Measurements from ENCODE around the gene KIAA0319L.

The KIAA0319L gene

GRCh38 chr1:35536556-35537162, 20.5 kb downstream of the KIAA0319L start:
- DNase-seq (ENCODE audit: low read depth), result no peak

DNA sequence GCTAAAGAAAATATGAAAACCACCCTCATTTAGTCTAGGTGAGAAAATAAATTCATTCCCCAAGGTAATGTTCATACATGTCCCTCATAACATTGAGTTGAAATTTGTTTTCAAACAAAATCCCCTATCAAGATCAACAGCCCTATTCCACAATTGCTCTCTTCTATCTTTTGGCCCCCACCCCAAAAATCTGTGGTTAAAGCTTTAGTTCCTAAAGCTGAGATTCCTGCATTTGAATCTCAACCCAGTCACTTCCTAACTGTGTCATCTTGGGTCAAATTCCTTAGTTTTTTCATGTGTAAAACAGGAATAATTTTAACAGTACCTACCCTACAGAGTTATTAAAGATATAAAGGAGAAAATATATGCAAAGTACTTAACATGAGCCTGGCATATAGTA, 22.0 kb downstream of the KIAA0319L start:
- DNase-seq (ENCODE audit: low read depth), result no peak

GRCh38 chr1:35533586-35533985, 23.6 kb downstream of the KIAA0319L start:
- no peak for DNase-seq (ENCODE audit: low read depth)

- no peak for DNase-seq (ENCODE audit: low read depth)
These were observed 24.5 kb downstream of the KIAA0319L start for GRCh38 chr1:35532497-35533223.

- DNase-seq (ENCODE audit: low read depth), result no peak
These were observed 25.8 kb downstream of the KIAA0319L start for GRCh38 chr1:35531368-35531767.

GRCh38 chr1:35530946-35531345, 26.3 kb downstream of the KIAA0319L start:
- no peak for DNase-seq (ENCODE audit: low read depth)

DNA sequence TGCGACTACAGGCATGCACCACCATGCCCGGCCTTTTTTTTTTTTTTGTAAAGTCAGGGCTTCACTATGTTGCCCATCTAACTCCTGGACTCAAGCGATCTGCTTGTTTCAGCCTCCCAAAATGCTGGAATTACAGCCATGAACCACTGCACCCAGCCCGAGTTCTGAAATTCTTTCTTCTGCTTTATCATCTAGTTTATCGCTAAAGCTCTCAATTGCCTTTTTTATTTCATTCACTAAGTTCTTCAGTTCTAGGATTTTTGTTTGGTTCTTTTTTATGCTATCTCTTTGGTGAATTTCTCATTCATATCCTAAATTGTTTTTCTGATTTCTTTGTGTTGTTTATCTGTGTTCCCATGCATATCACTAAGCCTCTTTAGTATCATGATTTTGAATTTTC, 27.0 kb downstream of the KIAA0319L start:
- no peak for DNase-seq (ENCODE audit: low read depth)

DNA sequence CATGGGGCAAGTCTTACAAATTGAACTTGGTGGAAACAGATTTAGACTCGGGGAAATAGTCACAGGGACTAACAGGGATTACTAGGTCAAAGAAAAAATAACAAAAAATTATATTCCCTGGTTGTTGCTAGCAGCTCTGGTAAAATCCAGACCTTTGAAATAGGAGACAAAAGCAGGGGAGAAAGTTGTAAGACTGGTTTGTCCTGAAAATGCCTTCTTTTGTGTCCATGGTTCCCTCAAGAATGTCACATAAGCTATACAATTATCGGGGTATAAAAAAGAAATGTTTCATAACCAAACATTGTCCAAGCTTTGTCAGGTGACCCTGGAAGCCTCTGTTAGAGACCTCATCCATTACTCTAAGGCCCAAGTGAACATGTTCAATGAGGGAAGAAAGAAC, 33.1 kb downstream of the KIAA0319L start:
- no peak for DNase-seq (ENCODE audit: low read depth)

GRCh38 chr1:35519432-35519831, 37.8 kb downstream of the KIAA0319L start:
- no peak for DNase-seq (ENCODE audit: low read depth)

GRCh38 chr1:35518183-35518582, 39.0 kb downstream of the KIAA0319L start:
- DNase-seq (ENCODE audit: low read depth), result no peak

DNA sequence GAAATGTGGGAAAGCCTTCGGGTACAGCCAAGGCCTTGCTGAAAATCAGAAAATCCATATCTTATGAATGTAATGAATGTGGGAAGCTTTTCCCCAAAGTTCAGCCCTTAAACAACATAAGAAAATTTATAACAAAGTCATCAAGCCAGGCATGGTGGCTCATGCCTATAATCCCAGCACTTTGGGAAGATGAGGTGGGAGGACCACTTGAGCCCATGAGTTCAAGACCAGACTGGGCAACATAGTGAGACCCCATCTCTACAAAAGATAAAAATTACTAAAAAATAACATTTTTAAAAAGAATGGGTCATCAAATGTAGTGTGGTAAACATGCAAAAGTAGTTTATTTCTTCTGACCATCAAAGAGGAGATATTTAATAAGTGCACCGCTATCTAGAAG, 45.9 kb downstream of the KIAA0319L start:
- no peak for DNase-seq (ENCODE audit: low read depth)

DNA sequence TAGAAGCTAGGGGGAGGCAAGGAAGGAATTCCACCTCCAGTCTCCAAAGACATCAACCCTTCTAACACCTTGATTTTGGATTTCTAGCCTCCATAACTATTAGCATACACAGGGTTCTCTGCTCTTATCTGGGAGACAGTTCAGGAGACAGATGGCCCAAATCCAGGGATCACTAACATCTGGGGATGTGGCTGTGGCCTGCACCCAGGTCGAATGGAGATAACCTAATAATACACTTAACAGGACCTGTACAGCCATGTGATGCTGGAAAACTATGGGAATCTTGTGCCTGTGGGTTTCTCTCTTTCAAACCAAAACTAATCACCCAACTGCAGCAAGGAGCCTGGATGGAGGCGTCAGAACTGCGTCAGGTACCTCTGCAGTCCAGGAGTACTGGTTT, 47.6 kb downstream of the KIAA0319L start:
- DNase-seq (ENCODE audit: low read depth), result no peak

DNA sequence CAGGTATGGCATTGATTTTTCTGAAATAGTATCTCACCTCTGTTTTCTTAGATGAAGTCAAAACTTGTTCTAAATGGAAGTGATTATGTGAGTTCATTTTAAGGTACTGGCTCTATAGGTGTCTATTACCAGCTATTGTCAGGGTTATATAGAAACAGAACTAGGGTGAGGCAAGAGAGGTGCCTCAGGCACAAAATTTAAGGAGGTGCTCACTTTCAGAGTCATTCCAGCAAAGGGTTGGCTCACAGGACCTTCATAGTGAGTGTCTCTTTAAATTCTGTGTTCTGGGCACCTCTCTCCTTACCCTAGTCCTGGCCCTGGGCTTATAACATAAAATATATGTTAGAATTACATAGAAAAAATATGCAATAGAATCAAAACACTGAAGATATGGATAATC, 49.3 kb downstream of the KIAA0319L start:
- no peak for DNase-seq (ENCODE audit: low read depth)

DNA sequence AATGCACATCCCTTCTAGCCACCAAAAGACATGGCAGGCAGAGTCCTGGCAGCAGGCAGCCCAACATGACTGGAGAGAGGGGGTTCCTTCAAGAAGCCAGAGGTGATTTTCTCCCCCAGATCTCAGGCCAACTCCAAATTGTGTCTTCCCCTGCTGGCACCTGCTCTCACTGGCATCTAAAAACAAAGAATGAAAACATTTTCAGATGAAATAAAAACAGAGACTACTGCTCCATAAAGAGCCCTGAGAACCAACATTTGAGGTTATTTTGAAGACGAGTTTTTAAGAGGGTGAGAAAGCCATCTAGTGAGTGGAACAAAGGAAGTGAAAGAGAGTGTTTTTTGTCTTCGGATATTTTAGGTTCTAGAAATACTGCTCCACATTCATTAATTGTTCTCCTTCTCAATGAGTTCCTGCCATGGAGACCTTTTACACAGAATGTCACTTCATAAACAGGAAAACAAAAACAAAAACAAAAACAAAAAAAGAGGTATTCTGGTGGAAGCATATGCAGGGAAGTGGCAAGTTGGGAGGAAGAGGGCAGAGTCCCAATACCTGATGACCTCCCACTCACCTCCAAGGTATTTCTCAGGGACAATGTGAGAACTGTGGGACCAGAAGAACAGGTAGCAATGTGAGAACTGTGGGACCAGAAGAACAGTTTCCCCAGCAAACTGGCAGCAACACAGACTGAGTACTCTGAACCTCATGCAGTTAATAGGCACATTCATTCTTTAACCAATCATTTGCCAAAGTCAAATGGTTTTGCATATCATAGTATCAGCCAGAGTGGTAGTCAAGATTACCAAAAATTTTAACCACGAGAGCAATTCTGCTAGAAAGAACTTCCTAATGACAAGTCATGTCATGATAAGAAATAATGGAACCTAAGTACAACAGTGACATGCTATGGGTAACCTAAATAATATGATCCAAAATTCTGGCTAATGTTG, 50.0 kb downstream of the KIAA0319L start:
- no peak for DNase-seq (ENCODE audit: low read depth)

DNA sequence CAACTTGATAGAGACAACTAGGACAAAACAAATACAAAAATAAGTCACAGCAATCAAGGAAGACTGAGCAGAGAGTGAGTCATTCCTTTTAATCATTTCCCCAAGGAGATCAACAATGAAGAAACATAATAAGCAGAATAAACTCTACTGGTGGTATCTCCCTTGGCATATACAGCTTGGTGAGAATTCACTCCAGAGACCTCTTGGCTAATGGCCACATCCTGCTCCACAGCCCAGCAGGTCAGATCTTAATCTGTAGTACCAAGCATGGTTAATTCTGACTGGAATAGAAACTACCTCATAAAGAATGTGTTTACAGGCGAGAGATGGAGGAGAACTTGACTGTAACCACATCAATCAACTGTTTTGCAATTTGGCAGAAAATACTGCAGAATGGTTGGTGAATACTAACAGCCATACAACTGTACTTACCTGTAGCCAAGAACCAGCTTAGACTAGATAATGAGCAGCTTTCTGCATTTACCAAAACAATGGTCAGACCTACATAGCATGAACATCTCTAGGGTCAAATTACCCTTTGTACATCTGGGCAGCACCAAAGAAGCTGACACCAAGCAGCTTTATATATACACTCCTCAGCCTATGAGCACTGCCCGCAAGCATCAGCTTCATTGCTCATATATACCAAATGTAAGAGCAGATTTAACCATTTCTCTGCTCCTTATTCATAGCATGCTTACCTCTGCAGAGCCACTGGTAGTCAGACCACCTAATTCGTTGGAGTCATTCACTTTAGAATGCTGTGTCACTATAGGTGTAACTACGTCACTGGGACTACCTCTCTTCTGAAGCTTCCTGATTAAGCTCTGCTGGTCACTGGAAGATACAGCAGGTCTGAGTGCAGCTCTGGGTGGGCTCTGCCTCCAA, 51.0 kb downstream of the KIAA0319L start:
- DNase-seq (ENCODE audit: low read depth), result peak; percentile 80

GRCh38 chr1:35502242-35502641, 55.0 kb downstream of the KIAA0319L start:
- no peak for DNase-seq (ENCODE audit: low read depth)

GRCh38 chr1:35500439-35500838, 56.8 kb downstream of the KIAA0319L start:
- no peak for DNase-seq (ENCODE audit: low read depth)

DNA sequence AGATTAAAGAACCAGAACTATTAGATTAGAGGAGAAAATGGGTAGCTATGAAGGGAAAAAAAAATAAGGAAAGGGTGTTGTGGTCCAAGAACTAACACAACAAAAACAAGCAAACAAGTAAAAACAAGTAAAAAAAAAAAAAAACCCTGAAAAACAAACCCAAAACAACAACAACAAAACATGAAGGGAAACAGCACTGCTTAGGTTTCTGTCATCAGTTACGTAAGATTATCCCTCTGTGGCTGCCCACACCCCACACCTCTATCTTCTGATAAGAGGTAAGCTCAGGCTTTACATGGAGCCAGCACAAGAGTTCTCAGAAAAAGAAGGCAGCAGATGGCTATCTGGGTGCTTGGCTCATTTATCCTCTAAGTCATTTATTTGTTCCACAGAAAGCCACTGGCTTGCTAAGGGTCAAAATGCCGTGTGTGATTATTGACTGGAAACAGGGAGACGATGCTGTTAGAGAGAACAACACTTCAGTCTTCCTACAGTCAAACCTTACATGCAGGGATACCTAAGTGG, 57.5 kb downstream of the KIAA0319L start:
- no peak for DNase-seq (ENCODE audit: low read depth)

- no peak for DNase-seq (ENCODE audit: low read depth)
These were observed 58.0 kb downstream of the KIAA0319L start for GRCh38 chr1:35499231-35499630.

DNA sequence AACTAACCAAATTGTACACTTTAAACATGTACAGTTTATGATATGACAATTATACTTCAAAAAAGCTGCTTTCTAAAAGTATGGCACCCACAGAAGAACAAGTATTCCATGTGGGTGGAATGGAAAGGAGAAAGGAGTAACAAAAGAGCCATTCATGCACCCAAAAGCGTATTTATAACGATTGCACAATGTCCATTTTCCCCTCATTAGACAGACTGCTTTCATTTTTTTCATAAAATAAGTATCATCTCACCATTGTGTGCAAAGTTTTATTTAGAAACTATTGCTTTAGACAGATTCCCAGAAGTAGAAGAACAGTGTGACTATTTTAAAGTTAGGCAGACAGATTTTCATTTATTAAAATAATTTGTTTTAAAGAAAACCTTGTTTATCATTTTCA, 59.6 kb downstream of the KIAA0319L start:
- DNase-seq (ENCODE audit: low read depth), result no peak

DNA sequence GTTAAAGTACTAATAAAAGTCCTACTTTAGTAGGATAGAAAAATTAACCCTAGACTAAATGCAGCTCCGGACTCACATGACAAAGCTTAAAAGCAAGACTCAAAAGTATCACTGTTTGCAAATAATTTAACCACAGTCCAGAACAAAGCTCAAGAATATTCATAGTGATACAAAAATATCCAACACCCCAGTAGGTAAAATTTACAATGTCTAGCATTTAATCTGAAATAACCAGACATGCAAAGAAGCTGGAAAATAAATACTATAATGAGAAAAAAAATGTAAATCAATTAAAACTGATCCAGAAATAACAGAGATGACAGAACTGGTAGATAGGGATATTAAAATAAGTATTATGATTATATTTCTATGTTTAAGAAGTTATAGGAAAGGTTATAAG, 67.0 kb downstream of the KIAA0319L start:
- no peak for DNase-seq (ENCODE audit: low read depth)

- no peak for DNase-seq (ENCODE audit: low read depth)
These were observed 68.9 kb downstream of the KIAA0319L start for GRCh38 chr1:35488336-35488735.
